Left lung (tissue), 10 donors: ENCODE results near the gene EFEMP2. TPM values are rescaled to one million over a fixed set of nuclear protein-coding genes. Genes with fewer than 3 reads are reported as not detected.

Experiments
- ATAC-seq: fragments of 200-7000 bp; cut with Tn5 transposase; one replicate; pipeline ENCODE4 v1.9.1; 2020; ENCODE audit warnings: moderate library complexity
- DNase-seq, 4 donors: peaks; one replicate each; pipeline ENCODE4 v3.0.0-alpha.2; 2013 to 2020
- H3K27ac ChIP-seq, 2 donors: fragments of 200-600 bp; sonication (generic) in 1 of 2; one replicate each; pipeline versions ENCODE4 v1.5.0 to v1.8.0; 2020 to 2021
- H3K27me3 ChIP-seq, 2 donors: fragments of 200-600 bp; sonication (generic) in 1 of 2; one replicate each; pipeline versions ENCODE4 v1.5.0 to v1.8.0; 2020 to 2021
- H3K36me3 ChIP-seq, 2 donors: fragments of 200-600 bp; sonication (generic) in 1 of 2; one replicate each; pipeline versions ENCODE4 v1.5.0 to v1.8.0; 2020 to 2021
- H3K4me1 ChIP-seq, 2 donors: fragments of 200-600 bp; one replicate each; pipeline ENCODE4 v1.8.0; 2021
- H3K4me3 ChIP-seq, 2 donors: fragments of 200-600 bp; sonication (generic) in 1 of 2; one replicate each; pipeline versions ENCODE4 v1.5.0 to v1.8.0; 2020 to 2021; ENCODE audit warnings: mild to moderate bottlenecking in 1 of 2
- H3K9me3 ChIP-seq, 2 donors: fragments of 200-600 bp; sonication (generic) in 1 of 2; one replicate each; pipeline versions ENCODE4 v1.5.0 to v1.8.0; 2020 to 2021
- CTCF ChIP-seq, 2 donors: fragments of 200-600 bp; sonication (generic) in 1 of 2; IDR thresholded peaks; one replicate each; pipeline versions ENCODE4 v1.5.0 to v1.8.0; 2021; ENCODE audit warnings: antibody characterized with exemption in 2 of 2
- intact Hi-C, 2 donors: fragments of 100-400 bp; cut with DNase I; formaldehyde crosslinking; loops; one replicate each; pipeline versions ENCODE4 v1.11.2 to v1.14.2; 2022
- polyA plus RNA-seq, 6 donors: library from polyadenylated mRNA; unstranded; fragments of 120-200 nt; gene quantifications; one replicate each; pipeline ENCODE4 v1.2.1, GENCODE V29; 2013; ENCODE audit not compliant: insufficient read length in 6 of 6
- total RNA-seq, 2 donors: library from RNA; stranded (reverse); fragmentation: NEBNext Ultra II Directional; extraction: Animal tissue kit (Norgen Biotek cat#: 25700); gene quantifications; one replicate each; pipeline ENCODE4 v1.2.1, GENCODE V29; 2021
- donor health status: DM: no; HTN: yes; CAD: no.
- donor health status: DM: no; HTN: no; CAD: no.

The EFEMP2 gene
- total and polyA plus RNA-seq, 8 donors, result 67.6 to 169 (median 144) TPM

GRCh38 chr11:65860278-65861164 is 12.1 kb downstream of the EFEMP2 start, which contains the start of gene MUS81:
TSS of gene MUS81 (plus strand) at chr11:65860433. CDS start at chr11:65860754, 321 bp downstream.
- peaks cover 0 to 47% of the 10 kb centered on the region in 2 donors for H3K36me3 ChIP-seq
- peak; percentile 93 to 98 (median 96) for DNase-seq
- ATAC-seq, result peak; percentile 70
- peak; percentile 89 to 93 for TF ChIP-seq CTCF (IDR thresholded peaks at IDR 0.05)
- H3K27me3 ChIP-seq, result no peaks in the 10 kb centered on the region
- peak within 1 kb of the TSS; percentile 78 to 96 for H3K4me3 ChIP-seq
- peak within 1 kb of the TSS; percentile 95 to 99 for H3K27ac ChIP-seq
- no peaks in the 10 kb centered on the region for H3K9me3 ChIP-seq
- peaks cover 19 to 61% of the 10 kb centered on the region in 2 donors for H3K4me1 ChIP-seq
- intact Hi-C loops, result no loop called here

- no peaks in the 10 kb centered on the region for H3K9me3 ChIP-seq
- H3K36me3 ChIP-seq, result peaks cover 6 to 47% of the 10 kb centered on the region in 2 donors
- H3K27ac ChIP-seq, result peak overlapping the region; percentile 95 to 99
- H3K27me3 ChIP-seq, result no peaks in the 10 kb centered on the region
- H3K4me1 ChIP-seq, result peaks cover 19 to 68% of the 10 kb centered on the region in 2 donors
- intact Hi-C loops, result no loop called here
- DNase-seq (peak in 1 of 4 donors; percentile 79), ATAC-seq (no peak)
- H3K4me3 ChIP-seq, result peak overlapping the region; percentile 78 to 96
- no peak for TF ChIP-seq CTCF (IDR thresholded peaks at IDR 0.05)
These were observed 12.8 kb downstream of the EFEMP2 start for GRCh38 chr11:65859812-65860277.

GRCh38 chr11:65859095-65859811 is 13.3 kb downstream of the EFEMP2 start:
- H3K4me1 ChIP-seq, result peaks cover 19 to 73% of the 10 kb centered on the region in 2 donors
- H3K36me3 ChIP-seq, result peaks cover 6 to 47% of the 10 kb centered on the region in 2 donors
- H3K9me3 ChIP-seq, result no peaks in the 10 kb centered on the region
- DNase-seq (peak; percentile 92 to 100 (median 98)), ATAC-seq (peak; percentile 75)
- TF ChIP-seq CTCF (IDR thresholded peaks at IDR 0.05), result no peak
- intact Hi-C loops, result no loop called here
- H3K4me3 ChIP-seq, result peak overlapping the region; percentile 78 to 96
- H3K27ac ChIP-seq, result peak overlapping the region; percentile 95 to 99
- no peaks in the 10 kb centered on the region for H3K27me3 ChIP-seq

GRCh38 chr11:65858681-65859087 is 13.9 kb downstream of the EFEMP2 start:
- DNase-seq, result peak in 1 of 4 donors; percentile 19
- Histone ChIP-seq H3K27me3 (no peaks in the 10 kb centered on the region), H3K4me3 (peak overlapping the region; percentile 78 to 96), H3K36me3 (peaks cover 6 to 47% of the 10 kb centered on the region in 2 donors), H3K27ac (peak overlapping the region; percentile 95 to 99), H3K4me1 (peaks cover 19 to 72% of the 10 kb centered on the region in 2 donors), H3K9me3 (no peaks in the 10 kb centered on the region)
- TF ChIP-seq CTCF (IDR thresholded peaks at IDR 0.05), result no peak
- intact Hi-C loops, result no loop called here
- ATAC-seq, result no peak
